ENCODE results near the gene PRR33.
"Not testable (repeated sequence)": the region's sequence is repeated elsewhere in the genome, so short reads cannot be mapped to it uniquely, and the experiment has no call there.

Gene PRR33

GRCh38 chr11:1877211-1878136 lies 14.2 kb downstream of the PRR33 start:
- DNase-seq (ENCODE audit: low read depth in 2 of 2, low spot score in 1 of 2) = no peak

DNA sequence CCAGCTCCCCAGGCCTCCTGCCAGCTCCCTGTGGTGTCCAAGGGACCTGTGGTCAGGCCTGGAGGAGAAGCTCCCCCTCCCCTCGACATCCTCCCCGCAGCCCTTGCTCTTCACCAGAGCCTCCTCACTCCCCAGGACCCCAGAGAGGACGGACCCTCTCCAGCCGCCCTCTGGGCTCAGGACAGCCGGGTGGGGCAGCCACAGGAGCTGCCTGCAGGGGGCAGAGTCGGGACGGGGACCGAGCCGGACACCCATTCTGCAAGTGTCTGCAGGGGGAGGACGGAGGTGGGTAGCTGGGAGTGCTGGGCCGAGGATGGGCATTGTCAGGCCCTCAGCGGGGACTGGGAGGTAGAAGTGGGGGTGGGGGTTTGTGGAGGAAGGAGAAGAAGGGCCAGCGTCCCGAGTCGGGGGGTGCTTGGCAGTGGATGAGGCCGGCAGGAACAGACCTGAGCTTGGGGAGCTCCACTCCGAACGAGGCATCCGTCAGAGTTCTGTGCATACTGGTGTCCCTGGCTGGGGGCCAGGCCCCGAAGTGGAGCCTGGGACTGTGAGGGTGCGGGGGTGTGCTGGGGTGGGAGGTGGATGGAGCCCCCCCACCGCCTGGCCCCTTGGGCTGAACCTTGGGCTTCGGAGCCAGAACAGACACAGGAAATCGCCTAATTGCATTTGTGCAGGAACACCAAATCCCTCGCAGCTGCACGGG lies 15.2 kb downstream of the PRR33 start:
- no peak for DNase-seq (ENCODE audit: low read depth in 2 of 2, low spot score in 1 of 2)

- DNase-seq (ENCODE audit: low read depth in 2 of 2, low spot score in 1 of 2) = not testable (repeated sequence)
Observed at GRCh38 chr11:1875851-1876301, 15.8 kb downstream of the PRR33 start.

DNA sequence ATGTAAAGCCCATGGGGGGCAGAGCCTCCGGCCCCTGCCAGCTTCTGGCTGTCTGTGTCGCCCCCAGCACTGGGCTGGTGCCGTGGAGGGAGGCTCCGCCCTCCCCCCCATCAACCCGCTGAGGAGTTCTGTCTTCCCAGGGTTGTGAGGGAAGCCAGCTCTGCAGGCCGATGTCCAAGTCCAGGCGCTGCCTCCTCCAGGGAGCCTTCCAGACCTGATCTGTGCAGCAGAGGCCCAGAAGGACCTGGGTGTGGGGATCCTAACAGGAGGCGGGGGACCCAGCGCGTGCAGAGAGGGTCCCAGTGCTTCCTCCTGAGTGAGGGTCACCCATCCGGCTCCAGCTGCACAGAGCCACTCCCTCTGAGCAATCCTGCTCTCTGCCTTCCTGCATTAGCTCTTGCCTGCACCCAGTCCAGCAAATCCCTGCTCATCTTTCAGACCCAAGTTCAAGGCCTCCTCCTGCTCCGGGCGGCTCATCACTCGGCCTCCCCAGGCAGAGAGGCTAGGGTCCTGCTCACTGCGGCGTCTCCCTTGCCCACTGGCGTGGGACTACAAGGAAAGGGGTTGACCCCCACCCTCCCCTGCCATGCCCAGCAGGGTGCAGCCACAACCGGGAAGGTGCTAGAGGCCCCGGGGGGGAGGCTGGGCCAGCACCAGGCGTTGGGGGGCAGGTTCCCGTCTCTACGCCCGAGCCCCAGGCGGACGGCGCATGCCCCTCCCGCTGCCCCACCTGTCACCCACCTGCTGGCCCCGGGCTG lies 16.4 kb downstream of the PRR33 start:
- DNase-seq (ENCODE audit: low read depth in 2 of 2, low spot score in 1 of 2) = no peak

- not testable (repeated sequence) for DNase-seq (ENCODE audit: low read depth in 2 of 2, low spot score in 1 of 2)
Observed at GRCh38 chr11:1874441-1875092, 17.1 kb downstream of the PRR33 start.

GRCh38 chr11:1873813-1874150 lies 17.9 kb downstream of the PRR33 start:
- not testable (repeated sequence) for DNase-seq (ENCODE audit: low read depth in 2 of 2, low spot score in 1 of 2)

DNA sequence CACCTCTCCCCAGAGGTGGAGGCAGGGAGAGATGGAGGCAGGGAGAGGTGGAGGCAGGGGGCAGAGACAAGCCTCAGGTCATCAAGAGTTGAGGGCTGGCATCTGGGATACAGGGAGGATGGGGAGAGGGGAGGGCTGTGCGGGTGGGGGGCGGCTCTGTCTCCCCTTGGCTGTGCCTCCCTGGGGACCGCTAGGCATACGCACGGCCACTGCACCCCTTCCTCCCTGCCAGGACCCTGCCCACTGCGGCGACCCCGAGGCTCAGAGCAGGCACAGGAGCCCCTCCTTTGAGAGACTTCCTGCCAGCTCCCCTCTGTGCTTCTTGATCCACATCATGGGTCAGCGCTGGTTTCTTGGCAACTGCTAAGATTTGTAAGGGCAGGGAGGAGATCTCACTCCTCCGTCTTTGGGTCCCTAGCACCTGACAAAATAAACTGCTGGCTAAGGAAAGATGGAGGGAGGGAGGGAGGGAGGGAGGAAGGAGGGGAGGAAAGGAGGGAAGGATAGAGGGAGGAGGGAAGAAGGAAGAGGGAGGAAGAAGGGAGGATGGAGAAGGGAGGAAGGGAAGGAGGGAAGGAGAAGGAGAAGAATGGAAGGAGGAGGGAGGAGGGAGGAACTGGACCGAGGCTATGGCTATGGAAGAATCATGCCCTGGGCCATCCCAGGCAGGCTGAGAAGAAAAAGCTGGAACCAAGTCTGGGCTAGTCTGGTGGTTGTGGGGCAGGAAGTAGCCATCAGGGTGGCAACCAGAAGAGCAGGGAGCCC lies 18.5 kb downstream of the PRR33 start:
- no peak for DNase-seq (ENCODE audit: low read depth in 2 of 2, low spot score in 1 of 2)

DNA sequence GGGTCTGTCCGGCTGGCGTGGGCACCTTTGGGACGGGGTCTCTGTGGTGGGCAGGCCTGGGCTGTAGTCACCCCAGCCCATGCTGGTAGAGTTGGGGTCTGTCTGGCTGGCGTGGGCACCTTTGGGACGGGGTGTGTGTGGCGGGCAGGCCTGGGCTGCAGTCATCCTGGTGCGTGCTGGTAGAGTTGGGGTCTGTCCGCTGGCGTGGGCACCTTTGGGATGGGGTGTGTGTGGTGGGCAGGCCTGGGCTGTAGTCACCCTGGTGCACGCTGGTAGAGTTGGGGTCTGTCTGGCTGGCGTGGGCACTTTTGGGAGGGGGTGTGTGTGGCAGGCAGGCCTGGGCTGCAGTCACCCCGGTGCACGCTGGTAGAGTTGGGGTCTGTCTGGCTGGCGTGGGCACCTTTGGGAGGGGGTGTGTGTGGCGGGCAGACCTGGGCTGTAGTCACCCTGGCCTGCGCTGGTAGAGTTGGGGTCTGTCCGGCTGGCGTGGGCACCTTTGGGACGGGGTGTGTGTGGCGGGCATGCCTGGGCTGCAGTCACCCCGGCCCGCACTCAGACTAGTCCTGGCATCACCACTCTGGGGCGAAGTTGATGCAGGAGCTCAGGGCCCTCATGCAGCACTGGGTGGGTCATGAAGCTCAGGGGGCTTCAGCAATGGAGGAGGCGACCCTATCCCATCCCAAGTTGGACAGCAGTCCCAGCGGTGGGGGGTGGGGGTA lies 19.3 kb downstream of the PRR33 start:
- no peak for DNase-seq (ENCODE audit: low read depth in 2 of 2, low spot score in 1 of 2)

DNA sequence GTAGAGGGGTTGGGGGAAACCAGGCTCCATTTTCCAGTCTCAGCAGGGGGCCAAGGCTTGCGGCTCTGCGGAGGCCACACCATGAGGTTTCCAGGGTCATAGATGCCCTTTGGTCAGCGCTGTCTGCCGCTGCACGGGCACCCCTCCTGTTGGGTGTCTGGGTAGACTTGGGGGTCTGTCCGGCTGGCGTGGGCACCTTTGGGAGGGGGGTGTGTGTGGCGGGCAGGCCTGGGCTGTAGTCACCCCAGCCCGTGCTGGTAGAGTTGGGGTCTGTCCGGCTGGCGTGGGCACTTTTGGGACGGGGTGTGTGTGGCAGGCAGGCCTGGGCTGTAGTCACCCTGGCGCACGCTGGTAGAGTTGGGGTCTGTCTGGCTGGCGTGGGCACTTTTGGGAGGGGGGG lies 20.2 kb downstream of the PRR33 start:
- no peak for DNase-seq (ENCODE audit: low read depth in 2 of 2, low spot score in 1 of 2)

DNA sequence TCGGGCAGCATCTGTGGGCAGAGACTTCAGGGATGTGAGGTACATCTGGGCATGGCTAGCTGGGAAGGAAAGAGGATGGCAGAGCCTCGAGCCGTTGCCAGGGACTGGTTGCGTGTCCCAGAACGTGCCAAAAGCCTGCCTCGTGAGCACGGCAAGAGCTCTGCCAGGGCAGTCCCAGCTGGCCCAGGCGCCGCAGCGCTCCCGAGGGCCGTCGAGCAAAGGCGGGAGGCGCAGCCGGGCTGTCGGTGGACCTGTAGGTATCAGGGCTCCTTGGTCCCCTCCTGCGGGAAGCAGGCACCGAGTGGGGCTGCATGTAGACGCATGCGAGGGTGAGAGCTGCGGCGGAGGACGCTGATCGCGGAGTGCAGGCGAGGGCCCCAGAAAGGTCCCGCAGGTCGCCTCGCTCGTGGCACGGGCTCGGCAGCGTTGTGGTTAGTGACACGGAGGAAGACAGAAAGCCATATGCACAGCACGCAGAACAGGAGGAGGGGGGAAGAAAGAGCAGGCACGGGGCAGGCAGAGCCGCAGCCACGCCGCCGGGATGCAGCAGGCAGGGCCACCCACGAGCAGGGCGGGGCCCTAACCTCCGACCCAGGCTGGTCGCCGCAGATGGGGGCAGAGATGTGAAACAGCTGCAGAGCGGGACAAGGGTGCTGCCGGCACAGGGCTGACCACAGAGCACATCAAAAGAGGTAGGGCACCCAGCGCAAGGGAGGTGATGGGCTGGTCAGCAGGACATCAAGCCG lies 20.8 kb downstream of the PRR33 start:
- DNase-seq (ENCODE audit: low read depth in 2 of 2, low spot score in 1 of 2) = no peak

DNA sequence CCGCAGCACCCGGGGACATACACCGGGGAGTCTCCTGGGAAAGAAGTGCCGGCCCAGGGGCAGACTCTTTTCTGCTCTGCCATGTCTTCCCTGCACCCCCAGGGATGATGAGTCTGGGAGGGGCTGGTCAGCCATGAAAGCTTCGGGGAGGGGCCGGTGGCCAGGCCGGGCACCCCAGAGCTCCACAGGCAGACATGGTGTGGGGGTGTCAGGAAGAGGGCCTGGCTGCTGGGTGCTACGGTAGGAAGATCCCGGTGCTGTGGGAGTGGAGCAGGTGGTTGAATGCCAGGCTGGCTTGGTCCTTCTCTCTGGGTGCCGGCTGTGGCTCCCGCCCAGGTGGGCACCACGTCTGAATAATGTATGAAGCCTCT lies 21.4 kb downstream of the PRR33 start:
- DNase-seq (ENCODE audit: low read depth in 2 of 2, low spot score in 1 of 2) = no peak

- DNase-seq (ENCODE audit: low read depth in 2 of 2, low spot score in 1 of 2) = no peak
Observed at GRCh38 chr11:1869427-1870325, 22.0 kb downstream of the PRR33 start.

GRCh38 chr11:1868636-1869291 lies 22.9 kb downstream of the PRR33 start:
- no peak for DNase-seq (ENCODE audit: low read depth in 2 of 2, low spot score in 1 of 2)

DNA sequence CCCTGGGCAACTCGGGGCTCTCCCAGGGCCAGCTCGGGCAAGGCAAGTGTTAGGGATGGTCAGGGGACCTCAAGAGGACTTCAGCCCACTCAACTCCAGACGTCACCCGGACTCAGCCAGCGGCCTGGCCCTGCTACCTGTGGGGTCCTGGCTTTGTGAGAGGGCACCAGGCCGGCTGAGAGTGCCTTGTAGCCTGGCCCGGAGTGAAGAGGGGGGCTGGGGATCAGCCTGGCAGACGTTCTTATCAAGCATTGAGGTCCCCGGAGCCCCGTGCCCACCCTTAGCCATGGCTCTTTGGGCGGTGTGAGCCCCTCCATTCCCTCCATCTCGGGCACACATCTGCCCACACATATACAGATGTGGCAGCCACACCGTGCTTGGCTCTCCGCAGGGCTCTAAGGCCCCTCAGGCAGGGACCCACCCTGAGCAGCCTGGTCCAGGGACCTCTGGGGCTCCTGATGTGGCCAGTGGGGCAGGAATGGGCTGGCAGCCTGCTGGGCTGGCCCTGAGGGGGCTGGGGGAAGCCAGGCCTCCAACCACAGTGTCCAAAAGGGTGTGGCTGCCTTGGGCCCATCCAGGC lies 23.5 kb downstream of the PRR33 start:
- DNase-seq (ENCODE audit: low read depth in 2 of 2, low spot score in 1 of 2) = no peak

GRCh38 chr11:1867381-1867780 lies 24.3 kb downstream of the PRR33 start:
- no peak for DNase-seq (ENCODE audit: low read depth in 2 of 2, low spot score in 1 of 2)

- no peak for DNase-seq (ENCODE audit: low read depth in 2 of 2, low spot score in 1 of 2)
Observed at GRCh38 chr11:1866776-1867175, 24.9 kb downstream of the PRR33 start.

DNA sequence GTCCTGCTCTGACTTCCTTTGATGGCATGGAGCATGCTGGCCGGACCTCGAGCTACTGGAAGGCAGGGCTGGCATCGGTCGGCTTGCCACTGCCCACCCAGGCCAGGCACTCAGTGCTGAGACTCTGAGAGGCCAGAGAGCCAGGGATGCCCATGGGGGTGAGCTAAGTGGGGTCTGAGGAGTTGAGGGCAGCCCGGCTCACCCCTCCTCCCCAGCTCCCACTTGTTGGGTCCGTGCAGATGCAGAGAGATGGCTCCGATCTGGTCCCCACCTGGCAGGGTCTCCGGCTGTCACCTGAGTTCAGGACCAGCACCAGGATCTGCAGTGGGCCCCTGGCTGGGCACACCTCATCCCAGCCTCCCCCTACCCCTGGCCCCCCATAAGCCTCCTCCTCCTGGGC lies 25.5 kb downstream of the PRR33 start:
- no peak for DNase-seq (ENCODE audit: low read depth in 2 of 2, low spot score in 1 of 2)

Data from stimulated activated CD8-positive, alpha-beta memory T cell treated with anti-CD3 and anti-CD28 coated beads, Interleukin-4, amount 100 ng/mL, for 4 hours (primary cell).